Heart left ventricle (tissue), 16 donors: ENCODE data around the gene USP6NL. TPM values are rescaled to one million over a fixed set of nuclear protein-coding genes. Genes with fewer than 3 reads are reported as not detected.

Source experiments
- ATAC-seq, 4 donors: fragments of 200-7000 bp; cut with Tn5 transposase; one replicate each; pipeline ENCODE4 v1.9.1; 2020 to 2022; ENCODE audit warnings: moderate library complexity in 4 of 4, mild to moderate bottlenecking in 3 of 4, moderate number of reproducible peaks in 1 of 4
- DNase-seq, 5 donors: peaks; one replicate each; pipeline ENCODE4 v3.0.0-alpha.2; 2020
- H3K27ac ChIP-seq, 12 donors: fragments of 200-600 bp; sonication (generic) in 4 of 12; one replicate each; pipeline versions ENCODE4 v1.5.0 to v1.8.0; 2016 to 2022; ENCODE audit warnings: mild to moderate bottlenecking in 2 of 12
- H3K27me3 ChIP-seq, 9 donors: fragments of 200-600 bp; sonication (generic) in 2 of 9; one replicate each; pipeline versions ENCODE4 v1.5.1 to v1.8.0; 2016 to 2022; ENCODE audit warnings: mild to moderate bottlenecking in 3 of 9
- H3K36me3 ChIP-seq, 9 donors: fragments of 200-600 bp; sonication (generic) in 2 of 9; one replicate each; pipeline versions ENCODE4 v1.5.0 to v1.8.0; 2018 to 2022; ENCODE audit warnings: mild to moderate bottlenecking in 2 of 9
- H3K4me1 ChIP-seq, 12 donors: fragments of 200-600 bp; sonication (generic) in 4 of 12; one replicate each; pipeline versions ENCODE4 v1.5.0 to v1.8.0; 2016 to 2022; ENCODE audit warnings: mild to moderate bottlenecking in 3 of 12
- H3K4me3 ChIP-seq, 12 donors: fragments of 200-600 bp; sonication (generic) in 4 of 12; one replicate each; pipeline versions ENCODE4 v1.5.0 to v1.8.0; 2017 to 2022; ENCODE audit warnings: mild to moderate bottlenecking in 9 of 12, moderate library complexity in 4 of 12
- H3K9me3 ChIP-seq, 12 donors: fragments of 200-600 bp; sonication (generic) in 4 of 12; one replicate each; pipeline versions ENCODE4 v1.5.0 to v1.8.0; 2016 to 2022; ENCODE audit warnings: mild to moderate bottlenecking in 1 of 12
- POLR2A ChIP-seq, 2 donors: fragments of 450-650 bp; IDR thresholded peaks; one replicate each; pipeline ENCODE4 v1.6.1; 2017; ENCODE audit warnings: antibody characterized with exemption in 2 of 2, mild to moderate bottlenecking in 2 of 2, moderate library complexity in 2 of 2
- WGBS, 4 donors: extraction: QIAGEN DNeasy Blood & Tissue Kit in 2 of 4; methylation state at CpG; one replicate each; pipeline versions ENCODE4 v1.1.5 to v1.1.7; 2013 to 2018; 5-methylcytosine and 5-hydroxymethylcytosine counted together
- intact Hi-C, 10 donors: fragments of 100-400 bp; cut with DNase I; formaldehyde crosslinking; loops; one replicate each; pipeline versions ENCODE4 v1.11.1 to v1.14.2; 2022
- polyA plus RNA-seq, 2 donors: library from polyadenylated mRNA; stranded (reverse); fragments of 200-250 nt; gene quantifications; one replicate each; pipeline ENCODE4 v1.2.3, GENCODE V29; 2013
- total RNA-seq, 9 donors: library from RNA; depleted of rRNA in 2 of 9; stranded (reverse); fragments of >200 nt in 2 of 9; fragmentation: NEBNext Ultra II Directional in 3 of 9; extraction: Animal tissue kit (Norgen Biotek cat#: 25700) in 3 of 9; gene quantifications; one replicate each; pipeline versions ENCODE4 v1.1.0 to v1.2.4, GENCODE V29; 2016 to 2023
- TF ChIP-seq, protein P1 (sequence below), 12 donors: fragments of 200-600 bp; sonication (generic) in 4 of 12; IDR thresholded peaks; one replicate each; pipeline versions ENCODE4 v1.5.0 to v1.8.0; 2018 to 2022; ENCODE audit warnings: antibody characterized with exemption in 12 of 12, mild to moderate bottlenecking in 5 of 12
- donor health status: ischemic (EF 13 %, LVEDD 7.1; RV severe dilation, severe dysfunction).
- donor health status: healthy with polysubstance abuse.
- donor health status: DM: no; HTN: yes; CAD: no.
- donor health status: DM: no; HTN: no; CAD: no.
- donor health status: ischemic (EF 25% LVEDD 6.9; RV normal size, moderate dysfunction).
- donor health status: ischemic (EF 25% LVEDD 5.7; RV mildly dilated, moderate dysfunction).
- donor health status: healthy.
- donor health status: DM: yes; HTN: yes; CAD: no.
- donor health status: ischemic (EF 35%, LVEDD 5.7; RV mildly dilated, moderate dysfunction).
- donor health status: nonischemic (EF 11% LVEDD 7.7; RV severe dilation, severe dysfunction).
- donor health status: DM: yes; HTN: yes; CAD: no.
- donor health status: PGD.
- donor health status: ischemic (EF 29% LVEDD 5.4; RV normal size, mild dysfunction).
- donor health status: nonischemic (EF 23%, LVEDD 6.1; RV moderate dilation, normal function).

USP6NL gene
- total and polyA plus RNA-seq, 11 donors: 1.3 to 12.2 (median 9.6) TPM

DNA sequence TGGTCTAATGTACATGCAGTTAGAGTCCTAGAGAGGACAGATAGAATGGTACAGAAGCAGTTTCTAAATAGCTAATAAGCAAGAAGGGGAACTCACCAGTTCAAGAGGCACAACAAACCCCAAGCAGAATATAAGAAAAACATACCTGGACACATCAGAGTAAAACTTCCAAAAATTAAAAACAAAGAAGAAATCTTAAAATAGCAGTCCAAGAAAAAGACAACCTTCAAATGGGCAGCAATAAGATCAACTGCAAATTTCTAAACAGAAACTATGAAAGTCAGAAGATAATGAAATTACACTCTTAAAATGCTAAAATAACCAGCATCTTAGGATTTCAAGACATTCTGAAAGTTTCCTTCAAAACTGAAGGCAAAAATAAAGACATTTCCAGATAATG is 55.9 kb downstream of the USP6NL start:
- H3K9me3 ChIP-seq: peaks cover 0 to 6% (median 0%) of the 10 kb centered on the region in 12 donors
- no peak for ATAC-seq
- no peak overlapping the region for H3K4me3 ChIP-seq
- no peaks in the 10 kb centered on the region for H3K36me3 ChIP-seq
- DNase-seq: no peak
- TF ChIP-seq POLR2A (IDR thresholded peaks at IDR 0.05): no peak
- TF ChIP-seq, protein P1, sequence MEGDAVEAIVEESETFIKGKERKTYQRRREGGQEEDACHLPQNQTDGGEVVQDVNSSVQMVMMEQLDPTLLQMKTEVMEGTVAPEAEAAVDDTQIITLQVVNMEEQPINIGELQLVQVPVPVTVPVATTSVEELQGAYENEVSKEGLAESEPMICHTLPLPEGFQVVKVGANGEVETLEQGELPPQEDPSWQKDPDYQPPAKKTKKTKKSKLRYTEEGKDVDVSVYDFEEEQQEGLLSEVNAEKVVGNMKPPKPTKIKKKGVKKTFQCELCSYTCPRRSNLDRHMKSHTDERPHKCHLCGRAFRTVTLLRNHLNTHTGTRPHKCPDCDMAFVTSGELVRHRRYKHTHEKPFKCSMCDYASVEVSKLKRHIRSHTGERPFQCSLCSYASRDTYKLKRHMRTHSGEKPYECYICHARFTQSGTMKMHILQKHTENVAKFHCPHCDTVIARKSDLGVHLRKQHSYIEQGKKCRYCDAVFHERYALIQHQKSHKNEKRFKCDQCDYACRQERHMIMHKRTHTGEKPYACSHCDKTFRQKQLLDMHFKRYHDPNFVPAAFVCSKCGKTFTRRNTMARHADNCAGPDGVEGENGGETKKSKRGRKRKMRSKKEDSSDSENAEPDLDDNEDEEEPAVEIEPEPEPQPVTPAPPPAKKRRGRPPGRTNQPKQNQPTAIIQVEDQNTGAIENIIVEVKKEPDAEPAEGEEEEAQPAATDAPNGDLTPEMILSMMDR (IDR thresholded peaks at IDR 0.05): no peak
- intact Hi-C loops: no loop called here
- H3K4me1 ChIP-seq: peaks cover 0 to 41% (median 7%) of the 10 kb centered on the region in 12 donors
- H3K27me3 ChIP-seq: no peaks in the 10 kb centered on the region
- no peak overlapping the region for H3K27ac ChIP-seq

DNA sequence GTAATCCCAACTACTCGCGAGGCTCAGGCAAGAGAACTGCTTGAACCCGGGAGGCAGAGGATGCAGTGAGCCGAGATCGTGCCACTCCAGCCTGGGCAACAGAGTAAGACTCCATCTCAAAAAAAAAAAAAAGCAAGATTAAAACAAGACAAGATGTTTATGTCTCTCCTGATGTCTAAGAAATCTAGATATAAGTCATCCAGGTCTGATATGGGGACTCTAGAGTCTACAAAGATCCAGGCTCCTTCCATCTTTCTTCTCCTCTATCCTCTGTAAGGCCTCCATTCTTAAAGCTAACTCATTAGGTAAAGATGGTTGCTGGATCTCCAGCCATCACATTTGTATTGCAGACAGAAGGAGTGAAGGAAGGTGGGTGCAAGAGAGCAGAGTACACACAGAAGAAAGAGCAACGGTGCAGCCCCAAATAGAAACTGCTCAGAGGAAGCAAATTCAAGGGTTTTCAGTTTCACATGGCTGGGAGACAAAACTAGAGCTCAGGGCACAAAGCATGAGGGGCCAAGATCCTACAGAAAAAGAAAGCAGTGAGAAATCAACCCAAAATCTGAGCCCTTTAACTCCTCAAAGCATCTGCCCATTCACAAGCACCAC is 57.6 kb downstream of the USP6NL start:
- Histone ChIP-seq H3K9me3 (peaks cover 0 to 6% (median 0%) of the 10 kb centered on the region in 12 donors), H3K4me1 (peaks cover 0 to 39% (median 6%) of the 10 kb centered on the region in 12 donors), H3K27ac (peak overlapping the region in 1 of 12 donors; percentile 11), H3K36me3 (no peaks in the 10 kb centered on the region), H3K27me3 (no peaks in the 10 kb centered on the region), H3K4me3 (no peak overlapping the region)
- ATAC-seq (no peak), DNase-seq (no peak)
- no peak for TF ChIP-seq POLR2A (IDR thresholded peaks at IDR 0.05)
- TF ChIP-seq, protein P1 (IDR thresholded peaks at IDR 0.05): no peak
- 94 to 98% (median 96%) methylated on average over 6 of the region's 6 CpGs for WGBS, 4 donors
- intact Hi-C loops: no loop called here

DNA sequence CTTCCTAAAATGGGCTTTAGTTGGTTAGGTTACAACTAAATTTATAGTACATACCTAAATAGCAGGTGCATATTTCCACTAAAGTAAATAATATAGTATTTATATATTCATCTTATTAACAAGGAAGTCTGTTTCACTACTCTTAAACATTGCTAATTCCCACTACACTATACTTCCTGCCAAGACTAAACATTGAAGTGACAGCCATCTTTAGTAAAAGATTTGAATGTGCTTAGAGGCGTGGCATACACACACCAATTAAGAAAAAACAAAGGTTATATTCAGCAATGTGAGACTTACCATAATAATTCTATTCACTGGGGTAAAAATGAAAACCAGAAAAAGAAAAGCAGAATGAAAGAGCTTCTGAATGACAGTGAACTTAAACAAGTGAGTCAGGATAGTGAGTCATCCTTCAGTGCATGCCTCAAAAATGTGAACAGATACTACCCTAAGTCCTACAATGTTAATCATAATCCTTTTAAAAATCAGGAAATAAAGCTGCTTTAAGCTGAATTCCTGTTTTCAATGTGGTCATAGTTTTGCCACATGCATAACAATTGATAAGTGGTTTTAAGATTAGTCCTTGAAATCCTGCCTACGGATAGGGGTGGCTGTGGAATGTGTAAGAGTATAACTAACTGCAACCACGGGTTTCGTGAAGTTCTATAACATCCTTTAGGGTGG is 59.4 kb downstream of the USP6NL start:
- no peak for TF ChIP-seq POLR2A (IDR thresholded peaks at IDR 0.05)
- TF ChIP-seq, protein P1 (IDR thresholded peaks at IDR 0.05): no peak
- Histone ChIP-seq H3K36me3 (no peaks in the 10 kb centered on the region), H3K4me3 (no peak overlapping the region), H3K27ac (peak overlapping the region in 1 of 12 donors; percentile 56), H3K27me3 (no peaks in the 10 kb centered on the region), H3K4me1 (peaks cover 0 to 45% (median 6%) of the 10 kb centered on the region in 12 donors), H3K9me3 (peaks cover 0 to 6% (median 0%) of the 10 kb centered on the region in 12 donors)
- no peak for DNase-seq
- ATAC-seq: peak in 3 of 4 donors; percentile 31 to 78 (median 52)
- WGBS, 4 donors: 67 to 78% (median 75%) methylated on average over 4 of the region's 4 CpGs
- intact Hi-C loops: no loop called here

DNA sequence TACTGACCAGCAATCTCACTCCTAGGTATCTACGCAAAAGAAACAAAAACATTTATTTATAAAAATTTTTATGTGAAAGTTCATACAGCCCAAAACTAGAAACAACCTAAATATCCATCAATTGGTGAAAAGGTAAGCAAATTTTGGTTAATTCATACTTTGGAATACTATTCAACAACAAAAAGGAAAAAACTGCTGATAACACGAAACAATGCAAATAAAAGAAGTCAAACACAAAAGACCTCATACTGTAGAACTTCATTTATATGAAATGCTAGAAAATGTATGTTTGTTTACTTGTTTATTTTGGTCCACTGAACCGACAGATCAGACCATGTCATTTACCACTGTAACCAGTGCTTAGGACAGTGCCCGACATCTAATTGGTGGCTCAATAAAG is 60.3 kb downstream of the USP6NL start:
- no peak for TF ChIP-seq POLR2A (IDR thresholded peaks at IDR 0.05)
- TF ChIP-seq, protein P1 (IDR thresholded peaks at IDR 0.05): no peak
- intact Hi-C loops: no loop called here
- WGBS, 4 donors: 96 to 99% (median 97%) methylated on average over 4 of the region's 4 CpGs

More for the DNA sequence above, 60.3 kb downstream of the USP6NL start:
- Histone ChIP-seq H3K27me3 (no peaks in the 10 kb centered on the region), H3K9me3 (peaks cover 0 to 6% (median 0%) of the 10 kb centered on the region in 12 donors), H3K27ac (peak overlapping the region in 1 of 12 donors; percentile 55), H3K36me3 (no peaks in the 10 kb centered on the region), H3K4me3 (no peak overlapping the region), H3K4me1 (peaks cover 0 to 49% (median 6%) of the 10 kb centered on the region in 12 donors)
- ATAC-seq (no peak), DNase-seq (no peak)
